HG03064 (cell line): Measurements from ENCODE around the gene ZNF396.

Experiments
- ATAC-seq: cut with Tn5 transposase; IDR thresholded peaks from one replicate; pipeline ENCODE4 v1.9.1; 2021; ENCODE audit warnings: low read depth; ENCODE audit not compliant: unreplicated experiment

Gene ZNF396

DNA sequence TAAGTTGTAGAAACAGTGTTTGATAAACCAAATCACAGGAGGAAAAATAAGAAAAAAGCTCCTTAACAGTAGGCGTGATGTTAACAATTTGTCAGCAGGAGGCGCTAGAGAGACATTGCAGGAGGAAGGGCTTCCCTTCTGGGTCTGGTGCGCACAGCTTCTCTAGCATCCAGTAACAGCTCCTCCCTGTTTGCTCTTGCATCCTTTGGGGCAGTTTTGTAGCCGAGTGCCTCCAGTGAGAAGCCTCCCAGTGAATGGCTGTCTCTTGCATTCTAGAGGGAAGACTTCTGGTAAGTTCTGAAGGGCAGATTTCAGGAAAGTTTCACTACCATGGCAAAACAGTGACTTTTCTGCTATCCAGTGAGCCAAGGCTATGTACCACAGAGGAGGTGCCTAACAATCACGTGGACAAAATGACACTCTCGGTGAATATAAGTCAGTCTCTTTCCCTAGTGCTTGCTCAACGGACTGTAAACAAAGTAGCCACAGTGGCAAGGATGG lies 9.5 kb upstream of the ZNF396 start:
- no peak for ATAC-seq

DNA sequence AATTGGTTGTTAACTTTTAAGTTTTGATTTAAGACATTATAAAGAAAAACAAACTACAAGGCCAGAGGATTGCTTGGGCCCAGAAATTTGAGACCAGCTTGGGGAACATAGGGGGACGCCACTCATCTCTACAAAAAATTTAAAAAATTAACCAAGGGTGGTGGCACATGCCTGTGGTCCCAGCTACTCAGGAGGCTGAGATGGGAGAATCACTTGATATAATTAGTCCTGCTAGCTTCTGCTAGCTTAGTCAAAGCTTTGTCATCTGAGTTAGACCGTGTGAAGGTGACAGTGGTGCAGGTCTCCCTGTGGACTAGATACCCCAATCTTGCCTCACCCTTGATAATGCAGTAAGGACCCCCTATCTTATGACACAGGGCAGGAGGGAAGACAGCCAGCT lies 6.0 kb upstream of the ZNF396 start:
- ATAC-seq = no peak

DNA sequence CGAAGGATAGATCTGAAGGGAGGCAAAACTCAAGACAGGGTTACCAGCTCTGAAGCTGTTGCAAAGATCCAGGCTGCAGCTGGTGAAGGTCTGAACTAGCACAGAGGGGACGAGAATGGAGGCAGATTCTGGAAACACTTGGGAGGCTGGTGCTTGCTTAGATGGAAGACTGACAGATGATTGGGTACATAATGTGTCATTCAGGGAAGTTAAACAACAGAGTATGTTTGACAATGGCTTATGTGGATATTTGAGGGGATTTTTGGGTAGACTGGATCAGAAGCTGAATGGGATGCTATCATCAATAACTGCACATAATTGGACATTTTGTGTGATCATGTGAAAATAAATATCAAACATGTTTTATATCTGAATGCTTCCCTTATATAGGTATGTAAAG lies 2.3 kb upstream of the ZNF396 start:
- no peak for ATAC-seq

DNA sequence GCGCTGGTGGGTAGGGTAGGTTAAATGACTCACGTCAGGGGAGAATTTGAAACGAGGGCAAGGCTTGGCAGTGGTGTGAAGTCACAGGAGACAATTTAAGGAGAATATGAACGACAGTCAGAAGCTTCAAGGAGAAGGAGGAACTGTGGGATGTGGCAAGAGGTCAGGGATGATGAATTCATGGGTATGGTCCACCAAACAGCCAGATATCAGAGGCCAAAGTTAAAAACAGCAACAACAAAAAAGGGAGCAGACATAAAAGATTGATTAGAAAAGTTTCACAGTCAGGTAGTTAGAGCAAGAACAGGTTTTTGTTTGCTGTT lies 1.4 kb upstream of the ZNF396 start:
- no peak for ATAC-seq

DNA sequence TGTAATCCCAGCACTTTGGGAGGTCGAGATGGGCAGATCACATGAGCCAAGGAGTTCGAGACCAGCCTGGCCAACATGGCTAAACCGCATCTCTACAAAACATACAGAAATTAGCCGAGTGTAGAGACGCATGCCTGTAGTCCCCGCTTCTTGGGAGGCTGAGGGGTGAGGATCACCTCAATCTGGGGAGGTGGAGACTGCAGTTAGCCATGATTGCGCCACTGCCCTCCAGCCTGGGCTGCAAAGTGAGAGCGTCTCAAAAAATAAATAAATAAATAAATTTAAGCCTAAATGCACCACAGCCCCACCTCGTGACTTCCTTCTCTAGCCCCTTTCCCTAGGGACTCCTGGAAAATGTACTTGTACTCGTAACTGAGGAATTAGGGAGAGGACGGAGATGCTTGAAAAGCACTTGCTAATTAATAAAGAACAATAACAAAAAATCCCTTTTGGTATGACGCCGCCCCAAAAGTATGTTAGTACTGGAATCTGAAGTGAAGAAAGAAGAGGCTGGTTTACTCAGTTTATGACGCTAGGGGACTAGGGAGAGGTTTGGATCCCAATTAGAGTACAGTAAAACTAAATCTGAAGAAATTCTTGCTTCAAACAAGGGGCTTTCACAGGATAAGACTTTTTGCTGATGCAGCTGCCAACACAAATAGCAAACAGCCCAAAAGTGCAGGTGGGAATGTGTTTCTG lies 887 bp upstream of the ZNF396 start:
- ATAC-seq = no peak

DNA sequence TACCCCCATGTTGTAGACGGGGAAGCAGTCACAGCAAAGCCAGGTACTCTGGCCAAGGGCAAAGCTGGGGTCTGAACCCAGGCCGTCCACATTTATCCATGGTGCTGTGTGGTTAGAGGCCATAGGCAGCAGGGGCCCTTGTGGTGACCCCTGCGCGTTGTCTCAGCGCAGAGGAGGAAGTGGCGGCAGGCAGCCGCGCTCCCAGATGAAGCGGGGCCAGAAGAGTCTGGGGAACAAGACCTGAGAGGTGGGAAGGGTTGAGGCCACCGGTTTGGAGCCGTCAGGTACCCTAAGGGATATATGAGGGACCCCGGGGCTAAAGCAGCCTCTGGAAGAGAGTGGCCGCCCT lies 770 bp downstream of the ZNF396 start:
- ATAC-seq = peak; percentile 60

DNA sequence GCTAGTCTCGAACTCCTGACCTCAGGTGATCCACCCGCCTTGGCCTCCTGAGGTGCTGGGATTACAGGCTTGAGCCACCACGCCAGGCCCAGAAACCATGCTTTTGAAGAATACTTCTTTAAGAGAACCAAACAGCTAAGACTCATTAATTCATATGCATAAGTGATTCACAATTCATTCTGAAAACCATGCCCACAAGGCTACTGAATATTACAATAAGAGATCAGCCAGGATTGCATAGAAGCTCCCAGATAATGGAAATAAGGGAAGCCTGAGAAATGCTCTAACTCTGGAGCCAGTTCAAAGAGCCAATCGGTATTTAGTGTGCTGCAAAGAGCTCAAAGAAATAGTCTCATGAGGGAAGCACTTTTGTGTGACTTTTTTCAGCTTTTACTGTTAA lies 2.4 kb downstream of the ZNF396 start:
- no peak for ATAC-seq

DNA sequence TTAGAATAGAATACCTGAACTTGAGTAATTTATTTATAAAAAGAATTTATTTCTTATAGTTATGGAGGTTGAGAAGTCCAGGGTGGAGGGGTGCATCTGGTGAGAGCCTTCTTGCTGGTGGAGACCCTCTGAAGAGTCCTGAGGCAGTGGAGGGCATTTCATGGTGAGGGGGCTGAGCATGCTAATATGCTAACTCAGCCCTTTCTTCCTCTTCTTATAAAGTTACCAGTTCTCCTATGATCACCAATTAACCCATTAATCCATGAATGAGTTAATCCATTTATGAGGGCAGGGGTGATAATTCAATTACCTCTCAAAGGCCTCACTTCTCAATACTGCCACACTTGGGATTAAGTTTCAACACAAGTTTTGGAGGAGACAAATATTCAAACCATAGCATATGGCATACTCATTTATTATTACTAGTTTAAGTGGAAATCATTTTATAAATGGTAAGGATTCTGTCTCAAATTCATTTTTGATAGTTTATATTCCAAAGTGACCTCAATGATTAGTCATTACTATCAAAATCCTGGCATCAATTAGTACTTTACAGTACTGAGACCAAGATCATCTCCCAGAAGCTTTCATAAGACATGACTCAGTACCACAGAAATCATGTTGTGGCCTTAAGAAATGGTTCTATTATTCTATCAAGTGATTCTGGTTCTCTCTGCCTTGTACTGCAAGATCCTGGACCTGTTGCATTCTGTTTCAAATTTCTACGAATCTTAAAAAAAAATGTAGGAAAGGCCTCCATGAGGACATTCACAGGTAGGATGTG lies 5.5 kb downstream of the ZNF396 start:
- ATAC-seq = no peak

DNA sequence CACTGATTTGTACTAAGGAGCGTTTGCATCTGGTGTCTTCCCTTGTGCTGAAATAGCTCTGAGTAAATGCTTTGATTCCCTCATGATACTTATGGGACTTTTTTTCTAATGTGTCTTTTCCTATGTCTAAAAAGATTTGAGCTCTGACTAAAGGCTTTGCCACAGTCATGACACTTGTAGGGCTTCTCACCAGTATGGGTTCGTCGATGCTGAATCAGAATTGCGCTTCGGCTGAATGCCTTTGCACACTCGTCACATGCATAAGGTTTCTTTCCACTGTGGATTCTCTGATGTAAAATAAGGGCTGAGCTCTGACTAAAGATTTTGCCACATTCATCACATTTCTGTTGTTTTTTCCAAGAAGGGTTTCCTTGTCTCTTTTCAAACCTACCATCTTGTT lies 8.0 kb downstream of the ZNF396 start:
- no peak for ATAC-seq

DNA sequence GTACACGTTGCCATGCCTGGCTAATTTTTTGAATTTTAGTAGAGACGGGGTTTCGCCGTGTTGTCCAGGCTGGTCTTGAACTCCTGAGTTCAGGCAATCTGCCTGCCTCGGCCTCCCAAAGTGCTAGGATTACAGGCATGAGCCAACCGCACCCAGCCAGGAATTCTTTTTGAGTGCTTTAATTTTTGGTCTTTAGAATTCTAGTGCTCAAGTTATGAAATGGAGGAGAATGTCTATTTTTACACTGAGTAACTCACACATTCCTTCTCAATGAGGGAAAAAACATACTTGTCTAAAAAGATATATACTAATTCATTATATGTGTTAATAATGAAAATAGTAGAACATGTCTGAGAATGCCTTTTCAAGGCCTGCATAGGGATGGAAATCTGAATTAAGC lies 8.5 kb downstream of the ZNF396 start:
- no peak for ATAC-seq

DNA sequence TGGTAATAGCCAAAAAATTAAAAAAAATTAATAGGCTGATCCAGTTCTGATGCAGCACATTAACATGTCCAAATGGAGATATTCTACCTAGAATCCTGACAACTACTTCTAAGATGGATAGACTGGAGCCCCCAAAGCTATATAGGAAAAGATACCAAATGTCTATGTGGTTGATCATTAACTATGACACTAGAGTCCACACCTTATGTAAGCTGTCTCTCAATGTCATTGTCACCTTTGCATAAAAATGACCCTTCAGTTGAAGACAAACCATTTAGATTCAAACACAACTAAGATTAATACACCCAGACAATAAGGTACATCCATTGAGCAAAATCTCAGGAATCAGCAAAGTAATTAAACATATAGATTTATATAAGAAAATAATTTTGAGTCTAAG lies 14.6 kb downstream of the ZNF396 start:
- ATAC-seq = no peak

DNA sequence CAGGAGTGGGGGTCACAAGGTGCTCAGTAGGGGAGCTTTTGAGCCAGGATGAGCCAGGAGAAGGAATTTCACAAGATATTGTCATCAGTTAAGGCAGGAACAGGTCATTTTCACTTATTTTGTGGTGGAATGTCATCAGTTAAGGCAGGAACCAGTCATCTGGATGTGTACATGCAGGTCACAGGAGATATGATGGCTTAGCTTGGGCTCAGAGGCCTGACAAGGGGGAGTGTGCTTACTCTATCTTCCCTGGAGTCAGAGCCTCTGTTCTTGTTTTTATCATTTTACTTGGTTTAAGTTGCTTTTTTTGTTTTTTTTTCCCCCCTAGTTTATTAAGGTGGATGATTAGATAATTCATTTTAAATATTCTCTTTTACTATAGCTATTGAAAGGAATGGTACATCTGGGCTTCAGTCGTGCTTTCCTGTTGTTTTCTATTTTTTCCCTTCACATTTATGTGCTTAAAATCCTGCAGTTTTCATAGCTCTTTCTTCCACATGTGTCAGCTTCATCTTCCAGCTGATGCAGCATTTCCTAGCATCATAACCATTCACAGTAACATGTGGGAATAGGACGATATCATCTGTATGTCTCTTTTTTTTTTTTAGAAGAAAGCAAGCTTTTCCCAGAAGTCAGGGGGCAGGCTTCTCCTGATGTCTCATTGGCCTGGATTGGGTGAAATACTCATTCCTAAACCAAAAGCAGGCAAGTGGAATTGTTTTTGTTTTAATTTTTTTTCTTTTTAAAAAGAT lies 15.4 kb downstream of the ZNF396 start:
- no peak for ATAC-seq

DNA sequence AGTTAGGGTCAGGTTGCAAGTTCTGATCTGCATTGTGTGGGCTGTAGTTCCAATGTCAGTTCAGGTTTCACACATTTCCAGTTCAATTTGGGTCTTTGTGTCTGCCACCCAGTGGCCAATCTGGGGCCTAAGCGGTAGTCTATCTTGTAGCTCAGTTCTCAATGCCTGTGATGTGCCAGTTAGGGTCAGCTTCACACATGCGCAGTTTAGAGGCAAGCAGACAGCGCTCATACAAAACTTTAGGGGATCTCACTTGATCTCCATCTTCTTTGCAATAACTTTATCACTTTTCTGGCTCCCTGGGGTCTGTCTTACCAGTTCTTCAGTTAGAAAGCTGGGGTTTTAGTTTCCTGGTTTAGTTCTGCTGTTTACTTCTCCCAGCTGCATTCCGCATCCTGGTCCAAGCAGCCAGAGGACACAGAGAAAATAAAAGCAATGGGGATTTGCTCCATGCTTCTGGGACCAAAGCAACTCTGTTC lies 22.0 kb downstream of the ZNF396 start:
- ATAC-seq = peak; percentile 91

DNA sequence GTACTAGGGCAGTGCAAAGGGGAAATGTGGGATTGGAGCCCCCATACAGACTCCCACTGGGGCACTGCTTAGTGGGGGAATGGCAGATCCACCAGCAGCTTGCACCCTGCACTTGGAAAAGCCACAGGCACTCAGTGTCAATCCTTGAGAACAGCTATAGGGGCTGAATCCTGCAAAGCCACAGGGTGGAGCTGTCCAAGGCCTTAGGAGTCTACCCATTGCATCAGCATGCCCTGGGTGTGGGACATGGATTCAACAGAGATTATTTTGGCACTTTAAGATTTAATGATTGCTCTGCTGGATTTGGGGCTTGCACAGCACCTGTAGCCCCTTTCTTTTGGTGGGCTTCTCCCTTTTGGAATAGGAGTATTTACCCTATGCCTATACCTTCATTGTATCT lies 24.4 kb downstream of the ZNF396 start:
- ATAC-seq = no peak

DNA sequence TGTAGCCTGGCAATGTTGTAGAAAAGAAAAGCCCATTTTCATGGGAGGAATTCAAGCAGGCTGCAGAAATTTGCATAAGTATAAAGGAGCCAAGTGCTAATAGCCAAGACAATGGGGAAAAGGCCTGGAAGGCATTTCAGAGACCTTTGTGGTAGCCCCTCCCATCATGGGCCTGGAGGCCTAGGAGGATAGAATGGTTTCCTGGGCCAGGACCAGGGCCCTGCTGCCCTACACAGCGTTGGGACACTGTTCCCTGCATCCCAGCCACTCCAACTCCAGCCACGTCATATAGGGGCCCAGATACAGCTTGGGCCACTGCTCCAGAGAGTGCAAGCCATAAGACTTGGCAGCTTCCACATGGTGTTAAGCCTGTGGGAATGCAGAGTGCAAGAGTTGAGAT lies 24.9 kb downstream of the ZNF396 start:
- ATAC-seq = no peak

DNA sequence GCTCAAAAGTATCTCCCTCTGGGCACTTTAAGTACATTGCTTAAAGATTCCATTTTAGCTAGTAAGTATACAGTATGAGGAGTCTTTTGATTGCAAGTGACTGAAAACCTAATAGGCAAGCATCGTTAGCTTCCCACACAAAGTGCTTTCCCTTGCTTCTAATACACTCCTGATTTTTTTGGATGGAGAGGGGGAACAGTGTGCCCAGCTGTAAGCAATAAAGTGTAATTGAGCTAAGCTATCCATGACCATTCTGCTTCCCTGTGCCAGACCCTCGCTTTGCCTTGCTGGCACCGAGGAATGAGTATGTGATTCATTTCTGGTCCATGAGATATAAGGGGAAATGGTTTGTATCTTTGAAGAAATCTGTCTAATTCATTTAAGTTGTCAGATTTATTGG lies 29.1 kb downstream of the ZNF396 start:
- ATAC-seq = no peak

DNA sequence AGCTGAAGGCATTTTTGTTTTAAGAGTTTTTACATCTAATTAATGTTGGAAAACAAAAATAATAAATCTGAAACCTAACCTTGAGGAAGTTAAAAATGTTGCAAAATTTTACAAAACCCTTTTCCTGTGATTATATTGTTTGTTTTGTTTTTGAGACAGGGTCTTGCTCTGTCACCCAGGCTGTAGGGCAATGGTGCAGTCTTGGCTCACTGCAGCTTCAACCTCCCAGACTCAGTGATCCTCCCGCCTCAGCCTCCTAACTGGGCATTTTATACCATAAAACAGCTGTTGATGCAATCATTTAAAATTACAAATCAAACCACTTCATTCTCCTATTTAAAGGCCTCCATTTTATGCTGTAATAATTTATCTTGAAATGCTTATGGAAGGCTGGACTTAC lies 31.2 kb downstream of the ZNF396 start:
- no peak for ATAC-seq

DNA sequence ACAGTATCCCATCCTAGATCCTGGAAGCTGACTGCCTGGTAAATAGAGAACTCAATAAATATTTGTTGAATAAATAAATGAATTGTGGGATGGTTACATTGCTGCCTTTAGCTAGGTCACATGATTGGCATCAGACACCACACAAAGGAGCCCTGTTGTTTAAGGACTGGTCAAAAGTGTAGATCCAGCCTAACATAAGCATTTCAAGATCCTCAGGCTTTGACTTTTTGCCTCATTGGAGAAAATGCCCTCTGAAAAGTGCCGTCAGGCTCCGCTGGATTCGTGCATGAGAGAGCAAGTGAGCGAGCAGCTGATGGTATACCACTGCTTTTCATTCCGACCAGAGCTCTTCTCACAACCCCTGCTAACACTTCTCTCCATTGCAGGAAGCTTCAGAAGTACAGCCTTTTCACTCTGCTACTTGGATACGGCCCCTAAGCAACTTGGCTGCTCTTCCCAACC lies 31.6 kb downstream of the ZNF396 start:
- no peak for ATAC-seq

DNA sequence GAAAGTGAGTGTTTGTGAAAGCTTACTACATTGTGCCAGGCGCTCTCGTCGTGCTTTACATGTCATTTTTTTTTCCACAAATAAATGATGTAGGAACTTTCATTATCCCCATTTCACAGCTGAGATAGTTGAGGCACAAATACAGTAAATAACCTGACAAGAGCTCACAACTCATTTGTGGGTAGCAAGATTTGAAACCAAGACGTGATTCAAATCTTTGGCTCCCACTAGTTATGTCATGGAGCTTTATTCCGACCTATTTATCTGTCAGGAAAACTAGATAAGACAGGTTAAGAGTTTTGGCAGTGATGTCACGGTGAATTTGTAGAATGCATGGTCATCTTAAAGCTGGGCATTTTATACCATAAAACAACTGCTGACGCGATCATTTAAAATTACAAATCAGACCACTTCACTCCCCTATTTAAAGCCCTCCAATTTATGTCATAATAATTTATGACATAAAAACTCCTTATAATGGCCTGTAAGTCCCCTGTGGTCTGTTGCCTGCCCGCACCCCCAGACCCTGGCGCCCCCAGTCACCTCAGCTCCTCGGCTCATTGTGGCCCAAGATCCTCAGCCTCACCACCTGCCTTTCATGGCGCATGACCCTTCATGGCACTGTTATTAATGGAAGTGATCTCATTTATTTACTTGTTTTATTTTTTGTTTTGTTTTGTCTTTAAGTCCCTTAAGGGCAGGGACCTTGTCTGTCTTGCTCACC lies 32.2 kb downstream of the ZNF396 start:
- no peak for ATAC-seq

DNA sequence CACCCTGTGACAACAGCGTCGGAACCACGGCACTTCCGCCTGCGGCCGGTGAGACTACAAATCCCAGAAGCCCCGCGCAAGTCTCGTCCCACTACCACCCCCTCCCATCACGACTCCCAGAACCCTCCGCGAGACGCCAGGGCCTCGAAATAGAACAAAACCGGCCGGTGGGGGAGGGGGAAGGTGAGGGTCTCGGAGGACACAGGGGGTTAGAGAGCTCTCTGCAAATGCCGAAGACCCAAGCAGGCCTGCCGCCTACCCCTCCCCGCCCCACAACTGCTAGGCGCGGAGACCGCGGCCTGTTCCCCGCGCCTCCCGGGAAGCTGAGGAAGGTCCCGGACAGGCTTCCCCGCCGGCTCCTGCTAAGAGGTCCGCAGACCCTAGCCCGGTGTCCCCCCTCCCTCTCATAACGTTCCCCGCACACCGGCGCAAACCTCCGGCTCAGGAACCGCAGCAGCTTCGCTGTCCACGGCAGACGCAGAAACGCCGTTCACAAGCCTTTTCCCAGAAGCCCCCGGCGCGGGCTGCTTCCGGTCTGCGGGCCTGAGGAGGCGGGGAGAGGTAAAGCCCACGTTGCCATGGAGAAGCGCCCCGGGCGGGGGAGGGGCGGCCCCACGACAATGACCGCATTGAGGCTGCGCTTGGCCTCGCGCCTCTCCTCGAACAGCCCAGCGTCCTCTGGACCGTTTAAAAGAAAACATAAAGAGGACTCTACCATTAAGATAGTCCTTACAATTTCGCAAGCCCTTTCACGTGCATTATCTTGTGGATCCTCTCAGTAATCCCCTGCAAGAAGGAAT lies 33.0 kb downstream of the ZNF396 start, which contains the start of gene ZNF24:
Gene ZNF24 (minus strand): TSS at position 485 of the 800 bp plus-strand sequence. CDS start 3,770 bp downstream, outside the sequence.
- peak; percentile 85 for ATAC-seq
